Fibroblast of pulmonary artery (primary cell): Measurements from ENCODE around the gene TMCO4.

ENCODE experiments used
- DNase-seq: peaks from one replicate; pipeline ENCODE4 v3.0.0-alpha.2; 2010; ENCODE audit warnings: low read depth
- H3K4me3 ChIP-seq: replicated peaks from 2 replicates; pipeline ENCODE4 v1.5.1; 2011; ENCODE audit warnings: low read depth, mild to moderate bottlenecking, control low read depth, low read length, moderate library complexity
- TF ChIP-seq, protein P1 (sequence below): IDR thresholded peaks from 2 replicates; pipeline ENCODE4 v1.5.1; 2011; ENCODE audit warnings: mild to moderate bottlenecking, control low read depth, low read length, inconsistent platforms; ENCODE audit errors: missing control alignments

TMCO4 gene

DNA sequence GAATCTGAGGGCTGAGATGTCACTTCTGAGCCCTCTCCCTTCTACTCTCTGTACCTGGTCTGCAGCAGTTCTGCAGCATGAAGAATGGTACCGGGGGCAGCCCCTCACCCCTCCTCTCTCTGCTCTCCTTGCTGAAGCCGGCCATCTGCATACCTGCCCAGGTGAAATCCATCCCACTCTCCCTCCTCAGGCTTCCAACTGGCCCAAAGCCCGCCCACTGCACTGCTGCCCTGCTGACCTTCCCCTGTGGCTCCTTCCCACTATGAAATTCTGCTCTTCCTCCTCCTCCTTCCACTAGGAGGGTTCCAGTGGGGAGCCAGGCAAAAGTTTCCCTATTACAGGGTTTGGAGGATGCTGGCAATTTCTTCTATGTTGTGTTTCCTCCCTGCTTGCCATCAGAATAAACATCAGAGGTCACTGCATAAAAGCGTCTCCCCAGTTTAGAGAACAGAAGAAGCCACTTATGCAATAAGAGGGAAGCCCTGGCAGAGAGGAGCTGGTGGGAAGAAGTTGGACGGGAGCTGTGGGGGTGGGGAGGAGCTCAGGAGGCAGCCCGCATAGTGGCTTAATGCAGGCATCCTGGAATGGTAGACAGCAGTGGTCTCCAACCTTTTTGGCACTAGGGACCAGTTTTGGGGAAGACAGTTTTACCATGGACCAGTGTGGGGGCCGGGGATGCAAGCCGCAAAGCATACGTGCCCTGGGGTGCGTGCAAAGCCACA lies 30.3 kb downstream of the TMCO4 start:
- no peak for DNase-seq
- no peak overlapping the region for H3K4me3 ChIP-seq
- TF ChIP-seq, protein P1, sequence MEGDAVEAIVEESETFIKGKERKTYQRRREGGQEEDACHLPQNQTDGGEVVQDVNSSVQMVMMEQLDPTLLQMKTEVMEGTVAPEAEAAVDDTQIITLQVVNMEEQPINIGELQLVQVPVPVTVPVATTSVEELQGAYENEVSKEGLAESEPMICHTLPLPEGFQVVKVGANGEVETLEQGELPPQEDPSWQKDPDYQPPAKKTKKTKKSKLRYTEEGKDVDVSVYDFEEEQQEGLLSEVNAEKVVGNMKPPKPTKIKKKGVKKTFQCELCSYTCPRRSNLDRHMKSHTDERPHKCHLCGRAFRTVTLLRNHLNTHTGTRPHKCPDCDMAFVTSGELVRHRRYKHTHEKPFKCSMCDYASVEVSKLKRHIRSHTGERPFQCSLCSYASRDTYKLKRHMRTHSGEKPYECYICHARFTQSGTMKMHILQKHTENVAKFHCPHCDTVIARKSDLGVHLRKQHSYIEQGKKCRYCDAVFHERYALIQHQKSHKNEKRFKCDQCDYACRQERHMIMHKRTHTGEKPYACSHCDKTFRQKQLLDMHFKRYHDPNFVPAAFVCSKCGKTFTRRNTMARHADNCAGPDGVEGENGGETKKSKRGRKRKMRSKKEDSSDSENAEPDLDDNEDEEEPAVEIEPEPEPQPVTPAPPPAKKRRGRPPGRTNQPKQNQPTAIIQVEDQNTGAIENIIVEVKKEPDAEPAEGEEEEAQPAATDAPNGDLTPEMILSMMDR: no peak

- no peak overlapping the region for H3K4me3 ChIP-seq
- TF ChIP-seq, protein P1: no peak
- no peak for DNase-seq
Measured at GRCh38 chr1:19768353-19769210, 31.1 kb downstream of the TMCO4 start.

GRCh38 chr1:19765623-19766022 lies 34.1 kb downstream of the TMCO4 start:
- TF ChIP-seq, protein P1: no peak
- DNase-seq: peak; percentile 88
- no peak overlapping the region for H3K4me3 ChIP-seq

GRCh38 chr1:19764848-19765247 lies 34.9 kb downstream of the TMCO4 start:
- no peak for DNase-seq
- TF ChIP-seq, protein P1: no peak
- H3K4me3 ChIP-seq: no peak overlapping the region

DNA sequence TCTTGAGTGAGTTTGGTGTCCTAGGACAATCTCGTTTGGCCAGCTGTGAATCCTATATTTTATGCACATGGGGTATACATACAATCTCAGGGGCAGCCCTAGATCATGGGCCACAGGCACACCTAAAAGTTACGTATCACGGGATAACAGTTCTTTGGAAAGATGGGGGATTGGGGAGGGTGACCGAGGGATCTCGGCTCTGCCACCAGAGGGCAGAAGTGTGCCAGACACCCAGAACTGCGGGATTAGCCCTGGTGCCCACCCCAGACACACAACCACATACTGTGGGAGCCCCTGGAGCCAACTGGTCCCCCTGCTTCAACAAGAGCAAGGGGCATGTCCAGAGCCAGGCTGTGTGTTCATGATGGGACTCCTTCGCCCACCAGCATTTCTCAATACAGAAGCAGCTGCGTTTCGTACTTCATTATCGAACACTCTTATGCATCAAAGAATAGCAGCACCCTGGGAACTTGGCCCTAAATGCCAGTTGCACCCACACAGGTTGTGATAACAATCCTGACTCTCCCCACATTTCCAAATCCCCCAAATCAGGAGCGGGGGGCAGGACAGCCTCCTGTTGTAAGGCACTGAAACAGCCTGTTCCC lies 37.4 kb downstream of the TMCO4 start:
- DNase-seq: peak; percentile 39
- H3K4me3 ChIP-seq: no peak overlapping the region
- TF ChIP-seq, protein P1: peak; percentile 87

DNA sequence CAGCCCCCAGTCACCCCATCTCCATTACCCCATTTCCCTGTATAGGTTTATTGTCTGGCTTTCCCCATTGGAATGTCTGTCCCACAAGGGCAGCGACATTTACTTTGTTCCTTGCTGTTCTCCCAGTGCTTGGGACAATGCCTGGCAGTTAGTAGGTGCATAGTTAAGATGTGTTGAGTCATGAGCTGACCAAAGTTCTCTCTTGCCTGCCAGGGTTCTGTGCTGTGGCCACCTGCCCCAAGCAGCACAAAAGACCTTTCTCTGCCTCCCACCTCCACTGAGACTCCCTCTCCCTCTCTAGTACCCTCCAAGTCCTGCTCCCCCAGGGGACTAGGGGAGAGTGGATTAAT lies 40.0 kb downstream of the TMCO4 start:
- TF ChIP-seq, protein P1: no peak

More for the DNA sequence above, 40.0 kb downstream of the TMCO4 start:
- H3K4me3 ChIP-seq: no peak overlapping the region
- DNase-seq: no peak
